PC-9 (cell line): ENCODE results near the gene KCNK7. TPM values are rescaled to one million over a fixed set of nuclear protein-coding genes. Genes with fewer than 3 reads are reported as not detected.
A peak's percentile ranks its signal among the peaks of the same experiment; 100 is the strongest.

Source experiments
- BruUV-seq: library from RNA; stranded (reverse); fragments of 400-500 nt; replicated peaks from 2 replicates; lab custom pipeline; 2021; lab: Mats Ljungman, UMichigan
- CTCF ChIA-PET: fragments of 300-600 bp; sonication (Branson Sonifier 250); formaldehyde crosslinking; loops from one replicate; lab custom pipeline; 2022; ENCODE audit warnings: antibody characterized with exemption; lab: Charles Lee
- POLR2A ChIA-PET: fragments of 300-600 bp; sonication (Branson Sonifier 250); formaldehyde crosslinking; loops from one replicate; lab custom pipeline; 2022; ENCODE audit warnings: antibody characterized with exemption; ENCODE audit not compliant: unreplicated experiment; lab: Charles Lee
- DNase-seq, 2 experiments: peaks; one replicate each; pipeline versions ENCODE4 v3.0.0 to v3.0.0-alpha.2; 2015 to 2022; ENCODE audit warnings: mixed read lengths in 1 of 2
- H2AFZ ChIP-seq: fragments of 200-600 bp; sonication (generic); 2 replicates; pipeline ENCODE4 v1.8.1; 2017; ENCODE audit warnings: antibody characterized with exemption
- H3F3A ChIP-seq: fragments of 200-600 bp; sonication (generic); 2 replicates; pipeline ENCODE4 v1.8.1; 2017; ENCODE audit warnings: antibody characterized with exemption, mild to moderate bottlenecking, low read depth; ENCODE audit not compliant: insufficient read depth
- H3K27ac ChIP-seq: fragments of 200-600 bp; sonication (generic); 2 replicates; pipeline ENCODE4 v1.6.1; 2016; ENCODE audit warnings: mixed run types
- H3K27me3 ChIP-seq: fragments of 200-600 bp; sonication (generic); 2 replicates; pipeline ENCODE4 v1.6.1; 2016; ENCODE audit warnings: low read depth, mixed run types; ENCODE audit not compliant: insufficient read depth
- H3K36me3 ChIP-seq: fragments of 200-600 bp; sonication (generic); 2 replicates; pipeline ENCODE4 v1.6.1; 2016; ENCODE audit warnings: low read depth, mixed run types
- H3K4me1 ChIP-seq: fragments of 200-600 bp; sonication (generic); replicated peaks from 2 replicates; pipeline ENCODE4 v1.6.1; 2016; ENCODE audit warnings: mixed run types; ENCODE audit not compliant: insufficient read depth
- H3K4me2 ChIP-seq: fragments of 200-600 bp; sonication (generic); 2 replicates; pipeline ENCODE4 v1.6.1; 2017; ENCODE audit warnings: mixed run types
- H3K4me3 ChIP-seq: fragments of 200-600 bp; sonication (generic); 2 replicates; pipeline ENCODE4 v1.6.1; 2016; ENCODE audit warnings: mixed run types
- H3K79me2 ChIP-seq: fragments of 200-600 bp; sonication (generic); 2 replicates; pipeline ENCODE4 v1.6.1; 2017; ENCODE audit warnings: low read depth, mixed run types
- H3K9me2 ChIP-seq: fragments of 200-600 bp; sonication (generic); 2 replicates; pipeline ENCODE4 v1.8.1; 2017; ENCODE audit warnings: mild to moderate bottlenecking; ENCODE audit not compliant: insufficient read depth
- H3K9me3 ChIP-seq: fragments of 200-600 bp; sonication (generic); 2 replicates; pipeline ENCODE4 v1.8.1; 2016; ENCODE audit warnings: low read depth; ENCODE audit not compliant: insufficient read depth
- H4K20me1 ChIP-seq: fragments of 200-600 bp; sonication (generic); 2 replicates; pipeline ENCODE4 v1.8.1; 2017; ENCODE audit not compliant: insufficient read depth
- CTCF ChIP-seq: fragments of 200-600 bp; sonication (generic); conservative IDR thresholded peaks from 2 replicates; pipeline ENCODE4 v1.6.1; 2017; ENCODE audit warnings: mixed run types, antibody characterized with exemption, mild to moderate bottlenecking, moderate library complexity
- EZH2 ChIP-seq: fragments of 200-600 bp; sonication (generic); IDR thresholded peaks from 2 replicates; pipeline ENCODE4 v1.8.0; 2017; ENCODE audit warnings: antibody characterized with exemption, low read depth
- intact Hi-C: fragments of 100-400 bp; cut with micrococcal nuclease; formaldehyde crosslinking; loops from one replicate; pipeline ENCODE4 v1.10.0; 2022; ENCODE audit not compliant: unreplicated experiment
- total RNA-seq: library from RNA; stranded (reverse); gene quantifications from 2 replicates; pipeline ENCODE4 v1.2.3, GENCODE V29; 2021

The KCNK7 gene
- total RNA-seq, 1 experiment from 2014 or later = not detected

DNA sequence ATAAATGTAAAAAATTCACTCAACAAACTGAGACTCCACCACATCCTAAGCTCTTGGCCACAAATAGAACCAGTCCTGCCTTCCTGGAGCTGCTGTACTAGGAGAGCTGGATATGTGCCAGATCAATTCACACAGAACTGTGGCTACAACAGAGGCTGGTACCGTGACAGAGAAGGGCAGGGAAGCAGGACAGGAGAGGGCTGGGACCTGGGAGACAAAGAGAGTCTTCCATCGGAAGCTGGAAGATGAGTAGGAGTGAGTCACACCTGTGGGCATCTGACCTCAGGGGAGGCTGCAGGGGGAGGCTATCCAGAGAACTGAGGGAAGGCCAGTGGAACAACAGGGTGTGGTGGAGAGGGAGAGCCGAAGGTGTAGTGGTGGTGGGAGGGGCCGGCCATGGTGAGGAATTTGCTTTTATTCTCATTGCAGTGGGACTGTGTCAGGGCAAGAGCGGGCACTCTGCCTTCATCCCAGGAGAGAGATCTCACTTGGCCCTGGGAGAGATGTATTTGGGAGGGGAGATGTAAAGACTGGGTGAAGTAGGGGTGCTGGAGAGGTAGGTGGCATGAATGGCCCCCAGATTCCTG lies 35.6 kb downstream of the KCNK7 start:
- H3F3A ChIP-seq = peaks cover 59% of the 10 kb centered on the region
- H3K27ac ChIP-seq = peak overlapping the region; percentile 69
- H3K9me2 ChIP-seq = no peaks in the 10 kb centered on the region
- H3K9me3 ChIP-seq = no peaks in the 10 kb centered on the region
- no peaks in the 10 kb centered on the region for H4K20me1 ChIP-seq
- intact Hi-C loops = loop anchor here (1.0 to 5.0 kb wide), 4 partner anchors 10 to 452 kb away; partner anchors contain the start of genes C11orf68, CST6, DRAP1 and NEAT1
- H3K36me3 ChIP-seq = no peaks in the 10 kb centered on the region
- peaks cover 28% of the 10 kb centered on the region for H3K79me2 ChIP-seq
- BruUV-seq = no TSS peak
- peak; percentile 84 to 92 for DNase-seq
- no peak overlapping the region for H2AFZ ChIP-seq
- H3K4me3 ChIP-seq = peak overlapping the region; percentile 77; the same call in 1 of the 2 replicates
- H3K4me2 ChIP-seq = peak overlapping the region; percentile 86
- no peak for TF ChIP-seq EZH2
- TF ChIP-seq CTCF = no peak
- H3K27me3 ChIP-seq = no peaks in the 10 kb centered on the region
- ChIA-PET POLR2A (interaction anchor here (0.5 to 1.8 kb wide), 14 partner anchors 10 to 816 kb away, joined by 3 to 43 read pairs (median 4); partner anchors contain the start of genes FAM89B, MALAT1, RASGRP2 and SIPA1), CTCF (interaction anchor here (0.6 to 2.2 kb wide), 5 partner anchors 11 to 442 kb away, joined by 3 to 11 read pairs (median 3); partner anchors contain the start of genes BANF1, EIF1AD and ZNRD2)
- H3K4me1 ChIP-seq = peaks cover 53% of the 10 kb centered on the region

DNA sequence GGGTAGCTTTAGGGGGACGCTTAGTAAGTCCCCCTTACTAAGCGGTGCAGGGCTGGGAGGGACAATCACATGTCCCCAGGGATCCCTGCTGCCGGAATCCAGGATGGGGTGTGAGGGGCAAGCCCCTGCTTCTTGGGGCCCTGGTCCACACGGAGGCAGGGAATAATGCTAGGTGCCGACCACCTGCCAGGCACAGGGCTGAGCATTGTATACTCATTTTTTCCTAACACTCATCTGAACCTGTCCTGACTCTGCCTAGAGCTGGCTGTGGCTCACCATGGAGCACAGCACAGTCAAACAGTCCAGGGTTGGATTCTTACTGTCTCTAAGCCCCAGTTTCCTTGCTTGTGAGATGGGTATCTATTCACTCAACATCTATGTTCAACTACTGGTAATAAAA lies 36.1 kb downstream of the KCNK7 start:
- H3K4me3 ChIP-seq = peak overlapping the region; percentile 77; the same call in 1 of the 2 replicates
- H3F3A ChIP-seq = peaks cover 62% of the 10 kb centered on the region
- peak overlapping the region; percentile 86 for H3K4me2 ChIP-seq
- intact Hi-C loops = loop anchor here (5.0 kb wide), 3 partner anchors 137 to 453 kb away; partner anchors contain the start of genes C11orf68, CST6, DRAP1 and NEAT1
- peak overlapping the region; percentile 69 for H3K27ac ChIP-seq
- DNase-seq = no peak
- ChIA-PET POLR2A (interaction anchor here (0.6 to 1.8 kb wide), 12 partner anchors 11 to 815 kb away, joined by 3 to 43 read pairs (median 4); partner anchors contain the start of genes MALAT1, RASGRP2 and ZNRD2), CTCF (interaction anchor here (0.6 to 2.2 kb wide), 2 partner anchors 11 to 443 kb away, joined by 8 to 11 read pairs; partner anchors contain the start of genes BANF1, EIF1AD and ZNRD2)
- peaks cover 58% of the 10 kb centered on the region for H3K4me1 ChIP-seq
- H3K79me2 ChIP-seq = peaks cover 33% of the 10 kb centered on the region
- no TSS peak for BruUV-seq
- H3K9me2 ChIP-seq = no peaks in the 10 kb centered on the region
- H2AFZ ChIP-seq = no peak overlapping the region
- H4K20me1 ChIP-seq = no peaks in the 10 kb centered on the region
- no peaks in the 10 kb centered on the region for H3K36me3 ChIP-seq
- H3K9me3 ChIP-seq = no peaks in the 10 kb centered on the region
- TF ChIP-seq EZH2 (no peak), CTCF (no peak)
- H3K27me3 ChIP-seq = no peaks in the 10 kb centered on the region

DNA sequence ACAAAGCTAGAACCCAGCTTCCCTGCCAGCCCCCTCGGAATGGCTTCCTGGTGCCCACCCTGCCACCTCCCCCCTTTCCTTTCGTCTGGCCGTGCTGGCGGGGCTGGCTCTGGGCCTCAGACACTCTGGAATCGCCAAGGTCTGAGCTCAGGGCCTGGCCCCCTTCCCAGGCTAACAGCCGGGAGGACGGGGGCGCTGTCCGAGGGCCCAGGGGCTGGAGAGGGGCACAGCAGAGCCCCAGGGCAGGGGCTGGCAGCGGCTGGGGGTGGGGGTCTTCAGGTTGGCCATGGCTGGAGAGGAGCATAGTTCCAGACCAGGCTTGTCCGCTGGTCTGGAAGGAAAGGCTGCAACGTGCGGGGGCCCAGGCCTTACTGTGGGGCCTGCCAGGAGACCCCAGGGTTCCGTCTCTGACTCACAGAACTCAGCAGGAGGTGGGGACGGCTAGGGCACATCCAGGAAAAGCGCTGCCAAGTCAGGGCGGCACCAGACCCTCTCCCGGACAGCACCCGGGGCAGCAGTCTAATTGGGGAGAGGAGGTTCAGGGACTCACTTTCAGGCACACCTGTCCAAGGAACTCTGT lies 36.6 kb downstream of the KCNK7 start:
- no peaks in the 10 kb centered on the region for H3K36me3 ChIP-seq
- H3K79me2 ChIP-seq = peaks cover 38% of the 10 kb centered on the region
- no peaks in the 10 kb centered on the region for H4K20me1 ChIP-seq
- CTCF ChIA-PET = interaction anchor here (0.6 to 2.2 kb wide), 3 partner anchors 12 to 443 kb away, joined by 4 to 11 read pairs (median 8); partner anchors contain the start of genes BANF1, EIF1AD and ZNRD2
- H3K9me2 ChIP-seq = no peaks in the 10 kb centered on the region
- H3K4me1 ChIP-seq = peaks cover 63% of the 10 kb centered on the region
- peaks cover 67% of the 10 kb centered on the region for H3F3A ChIP-seq
- intact Hi-C loops = loop anchor here (5.0 kb wide), 3 partner anchors 137 to 453 kb away; partner anchors contain the start of genes C11orf68, CST6, DRAP1 and NEAT1
- POLR2A ChIA-PET = interaction anchor here (0.6 to 1.8 kb wide), 6 partner anchors 11 to 432 kb away, joined by 3 to 13 read pairs (median 4); partner anchors contain the start of gene ZNRD2
- BruUV-seq = TSS peak; percentile 70
- peak overlapping the region; percentile 69 for H3K27ac ChIP-seq
- TF ChIP-seq CTCF (no peak), EZH2 (no peak)
- H3K9me3 ChIP-seq = no peaks in the 10 kb centered on the region
- no peaks in the 10 kb centered on the region for H3K27me3 ChIP-seq
- no peak for DNase-seq
- H2AFZ ChIP-seq = peak overlapping the region; percentile 75
- H3K4me3 ChIP-seq = peak overlapping the region; percentile 77
- peak overlapping the region; percentile 86 for H3K4me2 ChIP-seq
